ENCODE data around the gene ZFP62. TPM values are rescaled to one million over a fixed set of nuclear protein-coding genes. Genes with fewer than 3 reads are reported as not detected.

ZFP62 gene
- total and polyA plus RNA-seq, 2 of the 8 experiments (the other 6 are each of a cell fraction or from before 2014, with no cell fraction given): 9.3 to 38.5 TPM

DNA sequence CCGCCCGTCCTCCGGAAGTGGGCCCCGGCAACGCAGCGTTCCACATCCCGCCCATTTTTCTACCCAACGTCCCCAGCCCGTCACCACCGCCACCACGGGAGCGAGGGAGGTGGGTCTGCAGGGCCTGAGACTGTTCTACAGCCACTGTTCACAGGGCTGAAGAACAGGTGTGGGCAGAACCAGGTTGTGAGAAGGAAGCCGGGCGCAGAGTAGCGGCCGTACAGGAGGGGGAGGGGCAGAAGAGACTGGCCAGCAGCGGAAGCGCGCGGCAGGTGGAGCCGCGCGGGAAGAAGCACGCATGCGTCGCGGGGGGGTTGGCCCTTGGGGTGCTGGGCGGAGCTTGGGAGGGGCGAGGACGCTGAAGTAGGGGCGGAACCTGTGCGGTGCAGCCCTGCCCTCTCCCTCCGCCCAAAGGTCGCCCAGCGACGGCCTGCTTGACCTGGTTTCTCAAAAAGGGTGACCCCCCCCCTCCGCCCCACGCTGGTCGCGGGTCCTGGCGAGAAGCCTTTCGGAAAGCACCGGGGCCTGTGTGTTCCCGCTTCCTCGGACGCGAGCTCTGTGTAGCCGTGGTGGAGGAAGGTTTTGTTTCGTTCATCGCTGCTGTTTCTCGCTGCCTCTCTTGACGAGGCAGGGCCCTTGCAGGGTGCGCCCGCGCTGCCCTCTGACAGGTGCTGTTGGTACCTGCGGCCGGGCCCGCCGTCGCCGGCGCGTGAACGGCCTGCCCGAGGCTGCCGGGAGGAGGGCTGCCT lies 50.7 kb downstream of the ZFP62 start:
- H4K20me1 ChIP-seq (replicated peaks in 1 of 2; ENCODE audit: control insufficient read depth in 1 of 2, insufficient read depth in 2 of 2, low read length in 2 of 2): no peaks in the 10 kb centered on the region
- TF ChIP-seq POLR2A (IDR thresholded peaks at IDR 0.05; ENCODE audit: control extremely low read depth in 1 of 2, low read depth in 2 of 2, low read length in 2 of 2): peak in 1 of 2 experiments; percentile 93; a peak in 2 of 3 replicates
- TF ChIP-seq NRF1 (IDR thresholded peaks at IDR 0.05; ENCODE audit: low read depth, low read length): peak; percentile 52
- TF ChIP-seq SAP30 (IDR thresholded peaks at IDR 0.05; ENCODE audit: insufficient read depth, insufficient replicate concordance, low read length): peak; percentile 16
- TF ChIP-seq HDAC2 (IDR thresholded peaks at IDR 0.05; ENCODE audit: borderline replicate concordance in 1 of 2, low read depth in 2 of 2, low read length in 2 of 2): no peak
- no peak for TF ChIP-seq BACH1 (IDR thresholded peaks at IDR 0.05; ENCODE audit: low read length)
- no peak for TF ChIP-seq SUZ12 (IDR thresholded peaks at IDR 0.05; ENCODE audit: low read length)
- TF ChIP-seq RBBP5 (IDR thresholded peaks at IDR 0.05; ENCODE audit: borderline replicate concordance, low read depth, low read length): peak; percentile 92
- no peak for TF ChIP-seq YY1 (IDR thresholded peaks at IDR 0.05; ENCODE audit: low read depth, low read length)
- TF ChIP-seq RFX5 (IDR thresholded peaks at IDR 0.05; ENCODE audit: borderline replicate concordance, low read depth, low read length): no peak
- TF ChIP-seq JUND (IDR thresholded peaks at IDR 0.05; ENCODE audit: low read length): no peak

More for the DNA sequence above, 50.7 kb downstream of the ZFP62 start:
- H4K5ac ChIP-seq (ENCODE audit: insufficient read length, low read depth, low read length): peak overlapping the region; percentile 100
- peak overlapping the region; percentile 86; the same call in 1 of the 2 replicates for H2BK12ac ChIP-seq (ENCODE audit: low read depth, low read length)
- H3K79me2 ChIP-seq (ENCODE audit: control insufficient read depth in 1 of 2, insufficient read depth in 2 of 2, low read length in 2 of 2): peaks cover 7 to 32% of the 10 kb centered on the region in 2 experiments
- 1% methylated on average over 54 of the region's 66 CpGs; no CpG with 5 or more reads in 1 of the 2 experiments for WGBS, 2 experiments (ENCODE audit: extremely low coverage in 1 of 2, insufficient coverage in 1 of 2, insufficient read length in 1 of 2, insufficient replicate concordance in 2 of 2, low coverage in 1 of 2, low lambda C conversion rate in 2 of 2, missing lambda C conversion rate in 1 of 2)
- peak overlapping the region; percentile 71 to 72 for H3K4me2 ChIP-seq (ENCODE audit: insufficient read depth in 1 of 2, low read depth in 2 of 2, low read length in 2 of 2)
- no peak overlapping the region for H2BK120ac ChIP-seq (replicated peaks; ENCODE audit: low read depth, low read length)
- FAIRE-seq (no peak), DNase-seq (ENCODE audit: low read depth in 1 of 2, low spot score in 2 of 2) (peak; percentile 88 to 97)
- ChIA-PET POLR2A (ENCODE audit: partially characterized antibody) (interaction anchor here (0.7 to 4.0 kb wide), 10 partner anchors 8 to 289 kb away, joined by 3 to 21 read pairs (median 5); partner anchors contain the start of gene ZFP62), CTCF (ENCODE audit: partially characterized antibody) (interaction anchor here (1.3 kb wide), 1 partner anchor 51 kb away, joined by 3 read pairs; the partner anchor contains the start of gene ZFP62)
- H3K4ac ChIP-seq (replicated peaks; ENCODE audit: insufficient read length, low read depth, low read length): peak overlapping the region; percentile 98
- peaks cover 3 to 26% (median 10%) of the 10 kb centered on the region in 4 experiments; a peak in 6 of 7 replicates for H3K4me1 ChIP-seq (replicated peaks in 1 of 4; ENCODE audit: control insufficient read depth in 3 of 4, insufficient read depth in 4 of 4, low read length in 3 of 4)
- H2BK20ac ChIP-seq (ENCODE audit: low read length): no peak overlapping the region
- peak overlapping the region; percentile 74; the same call in 1 of the 2 replicates for H2BK15ac ChIP-seq (ENCODE audit: low read length)
- peak overlapping the region; percentile 99 for H3K18ac ChIP-seq (ENCODE audit: extremely low read depth, low read length)
- peak overlapping the region; percentile 100 for H4K8ac ChIP-seq (ENCODE audit: extremely low read depth, insufficient read depth, low read length)
- peak overlapping the region; percentile 53 to 79 (median 69) for H3K4me3 ChIP-seq (ENCODE audit: extremely low read depth in 1 of 4, insufficient read depth in 2 of 4, low read depth in 3 of 4, low read length in 4 of 4)
- peak overlapping the region; percentile 98 for H2BK5ac ChIP-seq (ENCODE audit: low read depth, low read length)
- no peak overlapping the region for H2AK5ac ChIP-seq (ENCODE audit: low read depth, low read length)
- H3K36me3 ChIP-seq (ENCODE audit: control insufficient read depth in 2 of 4, insufficient read depth in 4 of 4, low read length in 3 of 4): no peaks in the 10 kb centered on the region
- no peak overlapping the region for H3K23ac ChIP-seq (ENCODE audit: insufficient read length)
- H2AFZ ChIP-seq (ENCODE audit: low read length): peak overlapping the region; percentile 53; the same call in 1 of the 2 replicates
- H3K9ac ChIP-seq (replicated peaks in 1 of 4; ENCODE audit: extremely low read depth in 1 of 4, low read depth in 3 of 4, low read length in 3 of 4): peak overlapping the region; percentile 36 to 96 (median 90)
- peak overlapping the region; percentile 73 for H3K14ac ChIP-seq (ENCODE audit: insufficient read length)
- peak overlapping the region; percentile 99 for H4K91ac ChIP-seq (replicated peaks; ENCODE audit: insufficient read length, low read length)
- no peaks in the 10 kb centered on the region for H3K9me3 ChIP-seq (ENCODE audit: insufficient read depth in 2 of 2, low read depth in 1 of 2, low read length in 1 of 2)
- H3K27ac ChIP-seq (ENCODE audit: low read depth, low read length): peak overlapping the region; percentile 96
- H3K79me1 ChIP-seq (ENCODE audit: low read depth, low read length): peaks cover 11% of the 10 kb centered on the region
- H3K23me2 ChIP-seq (ENCODE audit: low read depth, low read length): peaks cover 5% of the 10 kb centered on the region; the same call in 1 of the 2 replicates
- H3K27me3 ChIP-seq (replicated peaks in 1 of 4; ENCODE audit: control insufficient read depth in 3 of 4, extremely low read depth in 1 of 4, insufficient read depth in 3 of 4, low read length in 3 of 4): no peaks in the 10 kb centered on the region; a peak in 1 of 7 replicates
- peak overlapping the region; percentile 94 for H3K56ac ChIP-seq (replicated peaks; ENCODE audit: insufficient read length, low read depth, low read length)

All from H1 (cell line).